NCI-H2196 (cell line): ENCODE results near the gene HOXC5.
A peak's percentile ranks its signal among the peaks of the same experiment; 100 is the strongest.

Experiments
- DNase-seq: peaks from one replicate; lab custom pipeline; 2025; ENCODE audit not compliant: unreplicated experiment; lab: John Stamatoyannopoulos, UW

Gene HOXC5

GRCh38 chr12:54032627-54033100 is at the start of gene HOXC5:
Gene HOXC5 (plus strand): TSS chr12:54033050. CDS start chr12:54033123, 73 bp downstream.
- DNase-seq: peak; percentile 78

- no peak for DNase-seq
Observed at GRCh38 chr12:53983568-53983949, 49.3 kb upstream of the HOXC5 start.

- DNase-seq: no peak
Observed at GRCh38 chr12:53983950-53984572, 48.8 kb upstream of the HOXC5 start.

GRCh38 chr12:53984901-53985691 is 47.8 kb upstream of the HOXC5 start, which contains the start of gene HOXC10:
Gene HOXC10 (plus strand): TSS chr12:53985146. CDS start chr12:53985260, 114 bp downstream.
- DNase-seq: peak; percentile 96

- DNase-seq: no peak
Observed at GRCh38 chr12:53985692-53985993, 47.2 kb upstream of the HOXC5 start.

- DNase-seq: no peak
Observed at GRCh38 chr12:53985994-53986685, 46.7 kb upstream of the HOXC5 start.

GRCh38 chr12:53986686-53987483 is 46.0 kb upstream of the HOXC5 start:
- DNase-seq: no peak

GRCh38 chr12:53987787-53988230 is 45.0 kb upstream of the HOXC5 start:
- no peak for DNase-seq

- DNase-seq: no peak
Observed at GRCh38 chr12:53988541-53989226, 44.2 kb upstream of the HOXC5 start.

- peak; percentile 47 for DNase-seq
Observed at GRCh38 chr12:53989227-53990113, 43.4 kb upstream of the HOXC5 start.

GRCh38 chr12:53990311-53991076 is 42.4 kb upstream of the HOXC5 start:
- DNase-seq: no peak

GRCh38 chr12:53991077-53991460 is 41.8 kb upstream of the HOXC5 start:
- no peak for DNase-seq

GRCh38 chr12:53992377-53992889 is 40.4 kb upstream of the HOXC5 start:
- no peak for DNase-seq

GRCh38 chr12:53993162-53994008 is 39.5 kb upstream of the HOXC5 start:
- no peak for DNase-seq

- DNase-seq: no peak
Observed at GRCh38 chr12:53994009-53994263, 38.9 kb upstream of the HOXC5 start.

- peak; percentile 41 for DNase-seq
Observed at GRCh38 chr12:53994264-53995001, 38.4 kb upstream of the HOXC5 start.

- peak; percentile 48 for DNase-seq
Observed at GRCh38 chr12:53995002-53995377, 37.9 kb upstream of the HOXC5 start.
